K562 (cell line): ENCODE results near the gene DCST1. TPM values are rescaled to one million over a fixed set of nuclear protein-coding genes. Genes with fewer than 3 reads are reported as not detected.
A peak's percentile ranks its signal among the peaks of the same experiment; 100 is the strongest.

Source experiments
- ATAC-seq: fragments of 200-7000 bp; cut with Tn5 transposase; 3 replicates; pipeline ENCODE4 v1.9.1; 2020; ENCODE audit warnings: moderate library complexity
- BruUV-seq: library from RNA; stranded (reverse); fragments of 400-500 nt; replicated peaks from 2 replicates; lab custom pipeline; 2021; lab: Mats Ljungman, UMichigan
- CTCF ChIA-PET: fragments of 300-600 bp; formaldehyde crosslinking; extraction: SDS; loops from one replicate; lab custom pipeline; 2021; ENCODE audit warnings: low intra/inter-chr PET ratio; lab: Yijun Ruan, JAX
- POLR2A ChIA-PET: fragments of 300-600, 350-650 bp; sonication (Branson Sonifier 250); formaldehyde crosslinking; extraction: SDS; loops from one replicate; lab custom pipeline; 2021; ENCODE audit warnings: antibody characterized with exemption, inconsistent platforms; lab: Yijun Ruan, JAX
- DNase-seq, 4 experiments: peaks; one replicate each; pipeline versions ENCODE4 v3.0.0 to v3.0.0-alpha.2; 2011 to 2018; ENCODE audit warnings: low spot score in 3 of 4, mixed read lengths in 3 of 4; ENCODE audit errors: extremely low read depth in 1 of 4
- FAIRE-seq: peaks from 2 replicates; lab custom pipeline; 2011; peaks lifted over from hg19 to GRCh38; lab: Jason Lieb, UNC
- H2AFZ ChIP-seq: 2 replicates; pipeline ENCODE4 v1.6.0; 2011; ENCODE audit warnings: low read depth, low read length, control low read depth, inconsistent platforms
- H3K27ac ChIP-seq: fragments of 200-600 bp; 3 replicates; pipeline ENCODE4 v1.8.0; 2011; ENCODE audit warnings: low read depth, mild to moderate bottlenecking, control low read depth, inconsistent platforms, low read length, moderate library complexity, mixed read lengths; ENCODE audit errors: extremely low read depth
- H3K27me3 ChIP-seq, 2 experiments: fragments of 300-600 bp in 1 of 2; 2 replicates in 1 of 2; 3 replicates in 1 of 2; pipeline versions ENCODE4 v1.6.0 to v1.8.0; 2011; ENCODE audit warnings: inconsistent platforms in 2 of 2, low read length in 2 of 2, mild to moderate bottlenecking in 1 of 2, mixed read lengths in 1 of 2, moderate library complexity in 1 of 2; ENCODE audit not compliant: control insufficient read depth in 2 of 2, insufficient read depth in 2 of 2
- H3K36me3 ChIP-seq: fragments of 300-600 bp; 3 replicates; pipeline ENCODE4 v1.8.0; 2011; ENCODE audit warnings: mild to moderate bottlenecking, low read length, inconsistent platforms; ENCODE audit not compliant: control insufficient read depth, insufficient read depth
- H3K4me1 ChIP-seq, 2 experiments: fragments of 200-600 bp in 1 of 2; replicated peaks in 1 of 2; 2 replicates in 1 of 2; 3 replicates in 1 of 2; pipeline versions ENCODE4 v1.5.1 to v1.8.0; 2011; ENCODE audit warnings: inconsistent platforms in 2 of 2, low read length in 2 of 2, mild to moderate bottlenecking in 1 of 2, mixed read lengths in 1 of 2, moderate library complexity in 1 of 2; ENCODE audit not compliant: control insufficient read depth in 2 of 2, insufficient read depth in 2 of 2
- H3K4me2 ChIP-seq: 2 replicates; pipeline ENCODE4 v1.6.1; 2011; ENCODE audit warnings: low read length, control low read depth, inconsistent platforms, mixed read lengths; ENCODE audit not compliant: insufficient read depth
- H3K4me3 ChIP-seq: fragments of 200-600 bp; sonication (generic), shearing (Covaris generic); 2 replicates; pipeline ENCODE4 v1.5.1; 2016; ENCODE audit warnings: control low read depth, inconsistent platforms
- H3K79me2 ChIP-seq: fragments of 200-600 bp; 3 replicates; pipeline ENCODE4 v1.8.0; 2011; ENCODE audit warnings: low read length, inconsistent platforms; ENCODE audit not compliant: control insufficient read depth, insufficient read depth
- H3K9ac ChIP-seq, 2 experiments: 2 replicates each; pipeline versions ENCODE4 v1.6.0 to v1.6.1; 2011; ENCODE audit warnings: low read depth in 2 of 2, low read length in 2 of 2, control low read depth in 1 of 2, inconsistent platforms in 1 of 2, mild to moderate bottlenecking in 1 of 2, mixed read lengths in 1 of 2; ENCODE audit not compliant: insufficient read depth in 1 of 2
- H3K9me1 ChIP-seq: one replicate; pipeline ENCODE4 v1.6.0; 2011; ENCODE audit warnings: inconsistent platforms, mild to moderate bottlenecking, low read length, moderate library complexity; ENCODE audit not compliant: control insufficient read depth, insufficient read depth
- H3K9me3 ChIP-seq: replicated peaks from 2 replicates; pipeline ENCODE4 v1.5.1; 2011; ENCODE audit warnings: low read depth, low read length, inconsistent platforms; ENCODE audit not compliant: control insufficient read depth, insufficient read depth
- H4K20me1 ChIP-seq: replicated peaks from 2 replicates; pipeline ENCODE4 v1.6.1; 2011; ENCODE audit warnings: low read length, inconsistent platforms, mixed read lengths; ENCODE audit not compliant: control insufficient read depth, insufficient read depth
- CBFA2T2 ChIP-seq: fragments of 450-650 bp; conservative IDR thresholded peaks from 2 replicates; pipeline ENCODE4 v1.6.1; 2017; ENCODE audit warnings: mild to moderate bottlenecking
- CTBP1 ChIP-seq: fragments of 450-650 bp; IDR thresholded peaks from 2 replicates; pipeline ENCODE4 v1.6.1; 2016; ENCODE audit warnings: borderline replicate concordance
- DPF2 ChIP-seq: fragments of 450-650 bp; IDR thresholded peaks from 2 replicates; pipeline ENCODE4 v1.6.1; 2016
- MAZ ChIP-seq, 2 experiments: fragments of 450-650 bp in 1 of 2; sonication (generic) in 1 of 2; formaldehyde crosslinking; IDR thresholded peaks in 1 of 2; conservative IDR thresholded peaks in 1 of 2; 2 replicates each; pipeline versions ENCODE4 v1.4.0 to v1.5.0; 2020; ENCODE audit warnings: mild to moderate bottlenecking in 1 of 2, missing genetic modification reagents in 1 of 2
- MYC ChIP-seq, 2 experiments: fragments of 250-450 bp in 1 of 2; sonication (Bioruptor Pico) in 1 of 2; IDR thresholded peaks; 2 replicates each; pipeline versions ENCODE4 v1.5.1 to v1.6.1; 2012 to 2021; ENCODE audit warnings: low read depth in 2 of 2, borderline replicate concordance in 1 of 2, improper control_type of control experiment in 1 of 2, low read length in 1 of 2, mild to moderate bottlenecking in 1 of 2, moderate library complexity in 1 of 2
- NFIC ChIP-seq: fragments of 450-650 bp; IDR thresholded peaks from 2 replicates; pipeline ENCODE4 v1.6.1; 2017; ENCODE audit warnings: mild to moderate bottlenecking, inconsistent platforms
- NR2F6 ChIP-seq: fragments of 450-650 bp; formaldehyde crosslinking; IDR thresholded peaks from 2 replicates; pipeline ENCODE4 v1.4.0; 2020; ENCODE audit warnings: mild to moderate bottlenecking
- RBBP5 ChIP-seq: fragments of 200-600 bp; sonication (generic); IDR thresholded peaks from 2 replicates; pipeline ENCODE4 v1.6.1; 2012; ENCODE audit warnings: borderline replicate concordance, mild to moderate bottlenecking, low read length, control low read depth, inconsistent platforms; ENCODE audit not compliant: insufficient read depth, poor library complexity, severe bottlenecking
- RBFOX2 ChIP-seq: fragments of 200-400 bp; formaldehyde crosslinking; IDR thresholded peaks from 2 replicates; pipeline ENCODE4 v1.6.1; 2017; ENCODE audit warnings: low read depth, mild to moderate bottlenecking, low read length, moderate library complexity
- SRSF9 ChIP-seq: fragments of 200-400 bp; formaldehyde crosslinking; IDR thresholded peaks from 2 replicates; pipeline ENCODE4 v1.6.1; 2017; ENCODE audit warnings: low read depth, low read length, borderline replicate concordance
- ZFP30 ChIP-seq: fragments of 250-450 bp; sonication (Bioruptor Pico); IDR thresholded peaks from 2 replicates; pipeline ENCODE4 v1.8.0; 2022; ENCODE audit warnings: moderate library complexity, mild to moderate bottlenecking, inconsistent platforms, borderline replicate concordance
- ZFX ChIP-seq: sonication (generic); formaldehyde crosslinking; IDR thresholded peaks from 2 replicates; pipeline ENCODE4 v1.8.0; 2022; ENCODE audit warnings: mild to moderate bottlenecking, missing genetic modification reagents, moderate library complexity
- ZNF23 ChIP-seq: fragments of 250-450 bp; sonication (Bioruptor Pico); IDR thresholded peaks from 2 replicates; pipeline ENCODE4 v1.4.0; 2020; ENCODE audit warnings: mild to moderate bottlenecking
- WGBS: fragments of 100-300 bp; shearing (Covaris generic); methylation state at CpG from one replicate; pipeline ENCODE4 v1.1.6; 2016; ENCODE audit warnings: low coverage, mixed read lengths; ENCODE audit not compliant: insufficient coverage; ENCODE audit errors: missing lambda C conversion rate; 5-methylcytosine and 5-hydroxymethylcytosine counted together
- in situ Hi-C: fragments of 300-500 bp; cut with MboI; formaldehyde crosslinking; loops from 4 replicates; pipeline ENCODE4 v1.15.0; 2018; ENCODE audit warnings: inconsistent platforms, mixed read lengths
- intact Hi-C: fragments of 100-400 bp; cut with micrococcal nuclease; formaldehyde crosslinking; loops from 2 replicates; pipeline ENCODE4 v1.14.2; 2022
- polyA plus RNA-seq, 8 experiments: library from polyadenylated mRNA; depleted of rRNA in 4 of 8; stranded (reverse) in 5 of 8; unstranded in 3 of 8; fragments of >200 nt; fragmentation: Nextera tagmentation in 2 of 8; fragmentation: Illumina TruSeq in 1 of 8; extraction: Ambion mirVana in 2 of 8; extraction: Trizol in 1 of 8; gene quantifications; 2 replicates each; pipeline versions ENCODE4 v1.2.1 to v1.2.3, GENCODE V29; 2011 to 2014; ENCODE audit warnings: inconsistent platforms in 1 of 8, missing spikeins in 1 of 8
- total RNA-seq, 7 experiments: library from RNA; depleted of rRNA in 6 of 7; stranded (reverse); fragments of >200 nt in 6 of 7; fragmentation: Illumina TruSeq in 2 of 7; extraction: Trizol in 2 of 7; gene quantifications; 2 replicates each; pipeline versions ENCODE4 v1.2.1 to v1.2.3, GENCODE V29; 2011 to 2021; ENCODE audit warnings: low replicate concordance in 1 of 7
- TF ChIP-seq, protein P1 (sequence below): fragments of 250-450 bp; sonication (Bioruptor Pico); IDR thresholded peaks from 2 replicates; pipeline ENCODE4 v1.4.0; 2020; ENCODE audit warnings: mild to moderate bottlenecking

The DCST1 gene
- total and polyA plus RNA-seq, 9 of the 15 experiments (the other 6 are each of a cell fraction or from before 2014, with no cell fraction given): not detected

DNA sequence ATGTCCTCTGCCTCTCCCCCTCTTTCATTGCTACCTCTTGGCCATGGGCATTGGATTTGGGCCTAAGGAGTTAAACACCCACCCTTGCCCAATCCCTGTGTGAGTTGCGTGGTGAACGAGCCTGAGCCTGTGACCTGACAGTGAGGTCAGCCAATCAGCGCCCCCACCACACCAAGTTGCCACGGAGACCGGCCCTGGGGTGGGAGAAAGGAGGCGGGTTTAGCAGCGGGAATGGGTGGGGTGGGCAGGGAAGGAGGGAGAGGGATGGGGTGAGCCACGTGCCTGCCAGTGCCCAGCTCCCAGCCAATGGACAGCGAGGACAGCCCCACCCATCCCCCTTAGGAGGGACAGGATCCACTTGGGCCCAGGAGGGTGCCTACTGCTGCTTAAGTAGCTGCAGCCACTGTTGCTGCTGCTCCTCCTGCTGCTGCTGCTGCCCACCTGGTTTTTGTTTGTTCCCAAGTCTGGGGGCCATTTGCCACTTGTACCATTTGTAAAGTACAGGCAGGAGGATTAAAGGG is 21.5 kb upstream of the DCST1 start (continued):
- peak; percentile 14; the same call in 1 of the 2 replicates for TF ChIP-seq MYC (IDR thresholded peaks at IDR 0.05; ENCODE audit: low read depth, low read length)
- no peak for TF ChIP-seq MYC (CRISPR knock-in tag; IDR thresholded peaks at IDR 0.05; ENCODE audit: borderline replicate concordance, low read depth)

GRCh38 chr1:155012776-155013602 is 20.6 kb upstream of the DCST1 start:
- Histone ChIP-seq H3K9me3 (no peaks in the 10 kb centered on the region), H3K27ac (peak overlapping the region; percentile 51), H3K4me2 (peak overlapping the region; percentile 59), H3K79me2 (peaks cover 56% of the 10 kb centered on the region), H3K27me3 (no peaks in the 10 kb centered on the region), H2AFZ (no peak overlapping the region), H3K4me1 (peaks cover 70 to 93% of the 10 kb centered on the region in 2 experiments), H3K9ac (peak overlapping the region; percentile 24 to 80; a peak in 2 of 4 replicates), H3K9me1 (no peaks in the 10 kb centered on the region), H3K36me3 (peaks cover 69% of the 10 kb centered on the region; the same call in 2 of the 3 replicates), H3K4me3 (no peak overlapping the region), H4K20me1 (no peaks in the 10 kb centered on the region; the same call in 1 of the 2 replicates)
- ChIA-PET POLR2A (interaction anchor here (0.6 to 1.9 kb wide), 12 partner anchors 8 to 1114 kb away, joined by 3 to 8 read pairs (median 4); partner anchors contain the start of genes CKS1B, FLAD1, LENEP and PBXIP1), CTCF (no interaction called here)
- intact Hi-C loops (no loop called here), in situ Hi-C loops (no loop called here)
- no TSS peak for BruUV-seq
- DNase-seq (peak in 1 of 4 experiments; percentile 49), ATAC-seq (no peak), FAIRE-seq (peak; percentile 88)
- WGBS: 11% methylated on average over 3 of the region's 3 CpGs
- TF ChIP-seq ZFX (peak; percentile 13; the same call in 1 of the 2 replicates), NR2F6 (CRISPR knock-in tag) (no peak), DPF2 (0 out of 2 replicates have a peak, but pooled peaks have one; percentile 6), MAZ (CRISPR knock-in tag; conservative IDR thresholded peaks at IDR 0.05 in 1 of 2, IDR thresholded peaks at IDR 0.05 in 1 of 2) (0 out of 4 replicates have a peak, but pooled peaks of 1 of the 2 experiments have one; percentile 23), ZFP30 (no peak), RBBP5 (no peak), SRSF9 (no peak), RBFOX2 (peak; percentile 35; the same call in 1 of the 2 replicates), CTBP1 (no peak), CBFA2T2 (0 out of 2 replicates have a peak, but pooled peaks have one; percentile 31), MYC (IDR thresholded peaks at IDR 0.05; ENCODE audit: low read depth, low read length) (peak; percentile 6; the same call in 1 of the 2 replicates), MYC (CRISPR knock-in tag; IDR thresholded peaks at IDR 0.05; ENCODE audit: borderline replicate concordance, low read depth) (no peak), ZNF23 (no peak), NFIC (0 out of 2 replicates have a peak, but pooled peaks have one; percentile 13)
- TF ChIP-seq, protein P1, sequence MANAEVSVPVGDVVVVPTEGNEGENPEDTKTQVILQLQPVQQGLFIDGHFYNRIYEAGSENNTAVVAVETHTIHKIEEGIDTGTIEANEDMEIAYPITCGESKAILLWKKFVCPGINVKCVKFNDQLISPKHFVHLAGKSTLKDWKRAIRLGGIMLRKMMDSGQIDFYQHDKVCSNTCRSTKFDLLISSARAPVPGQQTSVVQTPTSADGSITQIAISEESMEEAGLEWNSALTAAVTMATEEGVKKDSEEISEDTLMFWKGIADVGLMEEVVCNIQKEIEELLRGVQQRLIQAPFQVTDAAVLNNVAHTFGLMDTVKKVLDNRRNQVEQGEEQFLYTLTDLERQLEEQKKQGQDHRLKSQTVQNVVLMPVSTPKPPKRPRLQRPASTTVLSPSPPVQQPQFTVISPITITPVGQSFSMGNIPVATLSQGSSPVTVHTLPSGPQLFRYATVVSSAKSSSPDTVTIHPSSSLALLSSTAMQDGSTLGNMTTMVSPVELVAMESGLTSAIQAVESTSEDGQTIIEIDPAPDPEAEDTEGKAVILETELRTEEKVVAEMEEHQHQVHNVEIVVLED (CRISPR knock-in tag): no peak
